GM23338 (cell line): ENCODE measurements around the gene SUN3. TPM values are rescaled to one million over a fixed set of nuclear protein-coding genes. Genes with fewer than 3 reads are reported as not detected.

ENCODE experiments used
- ATAC-seq: fragments of 200-7000 bp; cut with Tn5 transposase; 3 replicates; pipeline ENCODE4 v1.9.1; 2020
- DNase-seq: peaks from one replicate; pipeline ENCODE4 v3.0.0-alpha.2; 2015; ENCODE audit warnings: low spot score
- H2AFZ ChIP-seq: fragments of 200-600 bp; sonication (generic); 2 replicates; pipeline ENCODE4 v1.8.0; 2016; ENCODE audit warnings: antibody characterized with exemption, mild to moderate bottlenecking, moderate library complexity
- H3F3A ChIP-seq: fragments of 200-600 bp; sonication (generic); replicated peaks from 2 replicates; pipeline ENCODE4 v1.8.0; 2017; ENCODE audit warnings: antibody characterized with exemption, mixed run types, low read depth
- H3K27ac ChIP-seq: fragments of 200-600 bp; sonication (generic); 2 replicates; pipeline ENCODE4 v1.6.1; 2016; ENCODE audit warnings: low read depth
- H3K27me3 ChIP-seq: fragments of 200-600 bp; sonication (generic); 2 replicates; pipeline ENCODE4 v1.8.0; 2016; ENCODE audit warnings: mild to moderate bottlenecking, mixed run types, moderate library complexity; ENCODE audit not compliant: insufficient read depth
- H3K36me3 ChIP-seq: fragments of 200-600 bp; sonication (generic); 2 replicates; pipeline ENCODE4 v1.8.0; 2016; ENCODE audit warnings: mild to moderate bottlenecking; ENCODE audit not compliant: insufficient read depth
- H3K4me1 ChIP-seq: fragments of 200-600 bp; sonication (generic); 2 replicates; pipeline ENCODE4 v1.8.0; 2016; ENCODE audit warnings: mild to moderate bottlenecking, moderate library complexity; ENCODE audit not compliant: insufficient read depth
- H3K4me2 ChIP-seq: fragments of 200-600 bp; sonication (generic); 2 replicates; pipeline ENCODE4 v1.7.1; 2017; ENCODE audit warnings: mixed run types
- H3K4me3 ChIP-seq: fragments of 200-600 bp; sonication (generic); 2 replicates; pipeline ENCODE4 v1.6.1; 2016; ENCODE audit warnings: mixed run types
- H3K79me2 ChIP-seq: fragments of 200-600 bp; sonication (generic); replicated peaks from 2 replicates; pipeline ENCODE4 v1.8.0; 2017; ENCODE audit warnings: mild to moderate bottlenecking; ENCODE audit not compliant: insufficient read depth
- H3K9me2 ChIP-seq: fragments of 200-600 bp; sonication (generic); 2 replicates; pipeline ENCODE4 v1.8.0; 2017; ENCODE audit not compliant: insufficient read depth
- H4K20me1 ChIP-seq: fragments of 200-600 bp; sonication (generic); replicated peaks from 2 replicates; pipeline ENCODE4 v1.8.0; 2017; ENCODE audit warnings: mild to moderate bottlenecking; ENCODE audit not compliant: insufficient read depth
- H3K27ac Mint-ChIP-seq: 2 replicates; pipeline ENCODE4 v1.8.0; 2020; ENCODE audit warnings: inconsistent platforms, mild to moderate bottlenecking, moderate library complexity, mixed read lengths
- H3K27me3 Mint-ChIP-seq: 3 replicates; pipeline ENCODE4 v1.8.0; 2022; ENCODE audit warnings: low read depth, mild to moderate bottlenecking, moderate library complexity, mixed read lengths, inconsistent platforms; ENCODE audit not compliant: insufficient read depth, poor library complexity
- H3K36me3 Mint-ChIP-seq: 3 replicates; pipeline ENCODE4 v1.8.0; 2021; ENCODE audit warnings: low read depth, mild to moderate bottlenecking, inconsistent platforms, moderate library complexity, mixed read lengths
- H3K4me1 Mint-ChIP-seq: 3 replicates; pipeline ENCODE4 v1.8.0; 2020; ENCODE audit warnings: mild to moderate bottlenecking, inconsistent platforms, mixed read lengths
- H3K4me3 Mint-ChIP-seq: 3 replicates; pipeline ENCODE4 v1.8.0; 2021; ENCODE audit warnings: moderate library complexity, mild to moderate bottlenecking, inconsistent platforms, mixed read lengths
- H3K9me3 Mint-ChIP-seq: 3 replicates; pipeline ENCODE4 v1.8.0; 2020; ENCODE audit warnings: moderate library complexity, mild to moderate bottlenecking, inconsistent platforms, mixed read lengths
- CREB1 ChIP-seq: fragments of 250-450 bp; sonication (Bioruptor Pico); IDR thresholded peaks from 2 replicates; pipeline ENCODE4 v1.5.0; 2020; ENCODE audit warnings: low read depth, mild to moderate bottlenecking, moderate library complexity
- EZH2 ChIP-seq: fragments of 200-600 bp; sonication (generic); IDR thresholded peaks from one replicate; pipeline ENCODE4 v1.8.0; 2017; ENCODE audit warnings: antibody characterized with exemption, mild to moderate bottlenecking, low read depth; ENCODE audit not compliant: unreplicated experiment
- EZH2phosphoT487 ChIP-seq: fragments of 200-600 bp; sonication (generic); IDR thresholded peaks from one replicate; pipeline ENCODE4 v1.8.1; 2018; ENCODE audit warnings: antibody characterized with exemption; ENCODE audit not compliant: unreplicated experiment
- JUNB ChIP-seq: IDR thresholded peaks from one replicate; pipeline ENCODE4 v1.6.1; 2016; ENCODE audit warnings: antibody characterized with exemption; ENCODE audit not compliant: unreplicated experiment
- NANOG ChIP-seq: IDR thresholded peaks from 2 replicates; pipeline ENCODE4 v1.6.1; 2016; ENCODE audit warnings: antibody characterized with exemption, borderline replicate concordance
- POLR2AphosphoS5 ChIP-seq: IDR thresholded peaks from 2 replicates; pipeline ENCODE4 v1.6.1; 2016; ENCODE audit warnings: antibody characterized with exemption, low read depth
- ZNF114 ChIP-seq: fragments of 250-450 bp; sonication (Bioruptor Pico); IDR thresholded peaks from 2 replicates; pipeline ENCODE4 v1.5.0; 2020; ENCODE audit warnings: mild to moderate bottlenecking, moderate library complexity
- ZNF331 ChIP-seq: fragments of 250-450 bp; sonication (Bioruptor Pico); IDR thresholded peaks from 2 replicates; pipeline ENCODE4 v1.5.0; 2020; ENCODE audit warnings: low read depth, mild to moderate bottlenecking, moderate library complexity
- polyA plus RNA-seq: library from polyadenylated mRNA; unstranded; fragments of >200 nt; fragmentation: Nextera tagmentation; extraction: Ambion mirVana; gene quantifications from 2 replicates; pipeline ENCODE4 v1.2.1, GENCODE V29; 2016
- total RNA-seq: library from RNA; depleted of rRNA; stranded (reverse); fragments of >200 nt; shearing (Covaris generic); gene quantifications from 2 replicates; pipeline ENCODE4 v1.2.3, GENCODE V29; 2014
- TF ChIP-seq, protein P1 (sequence below): fragments of 250-450 bp; sonication (Bioruptor Pico); IDR thresholded peaks from 2 replicates; pipeline ENCODE4 v1.5.0; 2020; ENCODE audit warnings: mild to moderate bottlenecking, moderate library complexity
- TF ChIP-seq, protein P2 (sequence below): IDR thresholded peaks from 2 replicates; pipeline ENCODE4 v1.6.1; 2016; ENCODE audit warnings: antibody characterized with exemption
- TF ChIP-seq, protein P3 (sequence below): IDR thresholded peaks from one replicate; pipeline ENCODE4 v1.6.1; 2018; ENCODE audit warnings: antibody characterized with exemption; ENCODE audit not compliant: unreplicated experiment

Gene SUN3
- total and polyA plus RNA-seq, 2 experiments from 2014 or later, result 0.52 TPM; not detected in 1

GRCh38 chr7:47967123-47967522 lies 61.8 kb downstream of the SUN3 start:
- Histone ChIP-seq H3K27me3 (no peaks in the 10 kb centered on the region), H3K4me2 (no peak overlapping the region), H3K9me2 (no peaks in the 10 kb centered on the region; the same call in 1 of the 2 replicates), H3K36me3 (peaks cover 47% of the 10 kb centered on the region), H3K4me1 (no peaks in the 10 kb centered on the region), H3K4me3 (no peak overlapping the region), H2AFZ (no peak overlapping the region), H3K79me2 (0 out of 2 replicates have a peak, but pooled peaks cover 3% of the 10 kb centered on the region), H4K20me1 (peaks cover 3% of the 10 kb centered on the region), H3F3A (no peaks in the 10 kb centered on the region), H3K27ac (no peak overlapping the region)
- peaks cover 3% of the 10 kb centered on the region for H3K27me3 Mint-ChIP-seq
- H3K4me1 Mint-ChIP-seq, result peaks cover 15% of the 10 kb centered on the region
- H3K36me3 Mint-ChIP-seq, result peaks cover 85% of the 10 kb centered on the region
- H3K9me3 Mint-ChIP-seq, result no peaks in the 10 kb centered on the region
- ATAC-seq, result no peak
- TF ChIP-seq POLR2AphosphoS5, result no peak
- TF ChIP-seq CREB1 (CRISPR knock-in tag), result no peak
- TF ChIP-seq EZH2, result no peak
- TF ChIP-seq, protein P1, sequence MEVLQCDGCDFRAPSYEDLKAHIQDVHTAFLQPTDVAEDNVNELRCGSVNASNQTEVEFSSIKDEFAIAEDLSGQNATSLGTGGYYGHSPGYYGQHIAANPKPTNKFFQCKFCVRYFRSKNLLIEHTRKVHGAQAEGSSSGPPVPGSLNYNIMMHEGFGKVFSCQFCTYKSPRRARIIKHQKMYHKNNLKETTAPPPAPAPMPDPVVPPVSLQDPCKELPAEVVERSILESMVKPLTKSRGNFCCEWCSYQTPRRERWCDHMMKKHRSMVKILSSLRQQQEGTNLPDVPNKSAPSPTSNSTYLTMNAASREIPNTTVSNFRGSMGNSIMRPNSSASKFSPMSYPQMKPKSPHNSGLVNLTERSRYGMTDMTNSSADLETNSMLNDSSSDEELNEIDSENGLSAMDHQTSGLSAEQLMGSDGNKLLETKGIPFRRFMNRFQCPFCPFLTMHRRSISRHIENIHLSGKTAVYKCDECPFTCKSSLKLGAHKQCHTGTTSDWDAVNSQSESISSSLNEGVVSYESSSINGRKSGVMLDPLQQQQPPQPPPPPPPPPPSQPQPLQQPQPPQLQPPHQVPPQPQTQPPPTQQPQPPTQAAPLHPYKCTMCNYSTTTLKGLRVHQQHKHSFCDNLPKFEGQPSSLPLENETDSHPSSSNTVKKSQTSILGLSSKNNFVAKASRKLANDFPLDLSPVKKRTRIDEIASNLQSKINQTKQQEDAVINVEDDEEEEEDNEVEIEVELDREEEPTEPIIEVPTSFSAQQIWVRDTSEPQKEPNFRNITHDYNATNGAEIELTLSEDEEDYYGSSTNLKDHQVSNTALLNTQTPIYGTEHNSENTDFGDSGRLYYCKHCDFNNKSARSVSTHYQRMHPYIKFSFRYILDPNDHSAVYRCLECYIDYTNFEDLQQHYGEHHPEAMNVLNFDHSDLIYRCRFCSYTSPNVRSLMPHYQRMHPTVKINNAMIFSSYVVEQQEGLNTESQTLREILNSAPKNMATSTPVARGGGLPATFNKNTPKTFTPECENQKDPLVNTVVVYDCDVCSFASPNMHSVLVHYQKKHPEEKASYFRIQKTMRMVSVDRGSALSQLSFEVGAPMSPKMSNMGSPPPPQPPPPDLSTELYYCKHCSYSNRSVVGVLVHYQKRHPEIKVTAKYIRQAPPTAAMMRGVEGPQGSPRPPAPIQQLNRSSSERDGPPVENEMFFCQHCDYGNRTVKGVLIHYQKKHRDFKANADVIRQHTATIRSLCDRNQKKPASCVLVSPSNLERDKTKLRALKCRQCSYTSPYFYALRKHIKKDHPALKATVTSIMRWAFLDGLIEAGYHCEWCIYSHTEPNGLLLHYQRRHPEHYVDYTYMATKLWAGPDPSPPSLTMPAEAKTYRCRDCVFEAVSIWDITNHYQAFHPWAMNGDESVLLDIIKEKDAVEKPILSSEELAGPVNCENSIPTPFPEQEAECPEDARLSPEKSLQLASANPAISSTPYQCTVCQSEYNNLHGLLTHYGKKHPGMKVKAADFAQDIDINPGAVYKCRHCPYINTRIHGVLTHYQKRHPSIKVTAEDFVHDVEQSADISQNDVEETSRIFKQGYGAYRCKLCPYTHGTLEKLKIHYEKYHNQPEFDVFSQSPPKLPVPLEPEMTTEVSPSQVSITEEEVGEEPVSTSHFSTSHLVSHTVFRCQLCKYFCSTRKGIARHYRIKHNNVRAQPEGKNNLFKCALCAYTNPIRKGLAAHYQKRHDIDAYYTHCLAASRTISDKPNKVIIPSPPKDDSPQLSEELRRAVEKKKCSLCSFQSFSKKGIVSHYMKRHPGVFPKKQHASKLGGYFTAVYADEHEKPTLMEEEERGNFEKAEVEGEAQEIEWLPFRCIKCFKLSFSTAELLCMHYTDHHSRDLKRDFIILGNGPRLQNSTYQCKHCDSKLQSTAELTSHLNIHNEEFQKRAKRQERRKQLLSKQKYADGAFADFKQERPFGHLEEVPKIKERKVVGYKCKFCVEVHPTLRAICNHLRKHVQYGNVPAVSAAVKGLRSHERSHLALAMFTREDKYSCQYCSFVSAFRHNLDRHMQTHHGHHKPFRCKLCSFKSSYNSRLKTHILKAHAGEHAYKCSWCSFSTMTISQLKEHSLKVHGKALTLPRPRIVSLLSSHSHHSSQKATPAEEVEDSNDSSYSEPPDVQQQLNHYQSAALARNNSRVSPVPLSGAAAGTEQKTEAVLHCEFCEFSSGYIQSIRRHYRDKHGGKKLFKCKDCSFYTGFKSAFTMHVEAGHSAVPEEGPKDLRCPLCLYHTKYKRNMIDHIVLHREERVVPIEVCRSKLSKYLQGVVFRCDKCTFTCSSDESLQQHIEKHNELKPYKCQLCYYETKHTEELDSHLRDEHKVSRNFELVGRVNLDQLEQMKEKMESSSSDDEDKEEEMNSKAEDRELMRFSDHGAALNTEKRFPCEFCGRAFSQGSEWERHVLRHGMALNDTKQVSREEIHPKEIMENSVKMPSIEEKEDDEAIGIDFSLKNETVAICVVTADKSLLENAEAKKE (CRISPR knock-in tag), result no peak
- TF ChIP-seq ZNF331 (CRISPR knock-in tag), result no peak
- no peak for TF ChIP-seq NANOG
- no peak for TF ChIP-seq ZNF114
- TF ChIP-seq JUNB, result no peak
- no peak for TF ChIP-seq EZH2phosphoT487
- TF ChIP-seq, protein P2, sequence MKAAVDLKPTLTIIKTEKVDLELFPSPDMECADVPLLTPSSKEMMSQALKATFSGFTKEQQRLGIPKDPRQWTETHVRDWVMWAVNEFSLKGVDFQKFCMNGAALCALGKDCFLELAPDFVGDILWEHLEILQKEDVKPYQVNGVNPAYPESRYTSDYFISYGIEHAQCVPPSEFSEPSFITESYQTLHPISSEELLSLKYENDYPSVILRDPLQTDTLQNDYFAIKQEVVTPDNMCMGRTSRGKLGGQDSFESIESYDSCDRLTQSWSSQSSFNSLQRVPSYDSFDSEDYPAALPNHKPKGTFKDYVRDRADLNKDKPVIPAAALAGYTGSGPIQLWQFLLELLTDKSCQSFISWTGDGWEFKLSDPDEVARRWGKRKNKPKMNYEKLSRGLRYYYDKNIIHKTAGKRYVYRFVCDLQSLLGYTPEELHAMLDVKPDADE, result no peak
- TF ChIP-seq, protein P3, sequence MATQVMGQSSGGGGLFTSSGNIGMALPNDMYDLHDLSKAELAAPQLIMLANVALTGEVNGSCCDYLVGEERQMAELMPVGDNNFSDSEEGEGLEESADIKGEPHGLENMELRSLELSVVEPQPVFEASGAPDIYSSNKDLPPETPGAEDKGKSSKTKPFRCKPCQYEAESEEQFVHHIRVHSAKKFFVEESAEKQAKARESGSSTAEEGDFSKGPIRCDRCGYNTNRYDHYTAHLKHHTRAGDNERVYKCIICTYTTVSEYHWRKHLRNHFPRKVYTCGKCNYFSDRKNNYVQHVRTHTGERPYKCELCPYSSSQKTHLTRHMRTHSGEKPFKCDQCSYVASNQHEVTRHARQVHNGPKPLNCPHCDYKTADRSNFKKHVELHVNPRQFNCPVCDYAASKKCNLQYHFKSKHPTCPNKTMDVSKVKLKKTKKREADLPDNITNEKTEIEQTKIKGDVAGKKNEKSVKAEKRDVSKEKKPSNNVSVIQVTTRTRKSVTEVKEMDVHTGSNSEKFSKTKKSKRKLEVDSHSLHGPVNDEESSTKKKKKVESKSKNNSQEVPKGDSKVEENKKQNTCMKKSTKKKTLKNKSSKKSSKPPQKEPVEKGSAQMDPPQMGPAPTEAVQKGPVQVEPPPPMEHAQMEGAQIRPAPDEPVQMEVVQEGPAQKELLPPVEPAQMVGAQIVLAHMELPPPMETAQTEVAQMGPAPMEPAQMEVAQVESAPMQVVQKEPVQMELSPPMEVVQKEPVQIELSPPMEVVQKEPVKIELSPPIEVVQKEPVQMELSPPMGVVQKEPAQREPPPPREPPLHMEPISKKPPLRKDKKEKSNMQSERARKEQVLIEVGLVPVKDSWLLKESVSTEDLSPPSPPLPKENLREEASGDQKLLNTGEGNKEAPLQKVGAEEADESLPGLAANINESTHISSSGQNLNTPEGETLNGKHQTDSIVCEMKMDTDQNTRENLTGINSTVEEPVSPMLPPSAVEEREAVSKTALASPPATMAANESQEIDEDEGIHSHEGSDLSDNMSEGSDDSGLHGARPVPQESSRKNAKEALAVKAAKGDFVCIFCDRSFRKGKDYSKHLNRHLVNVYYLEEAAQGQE, result no peak
- no peak overlapping the region for H3K27ac Mint-ChIP-seq
- no peak overlapping the region for H3K4me3 Mint-ChIP-seq
- no peak for DNase-seq
